Epithelial cell of proximal tubule (primary cell): ENCODE measurements around the gene KRT81. TPM values are rescaled to one million over a fixed set of nuclear protein-coding genes. Genes with fewer than 3 reads are reported as not detected.
"Not testable (repeated sequence)": the region's sequence is repeated elsewhere in the genome, so short reads cannot be mapped to it uniquely, and the experiment has no call there.

Experiments
- DNase-seq: peaks from one replicate; pipeline ENCODE4 v3.0.0-alpha.2; 2011; ENCODE audit warnings: low read depth
- H3K4me3 ChIP-seq: 2 replicates; pipeline ENCODE4 v1.5.1; 2011; ENCODE audit warnings: low read depth, mild to moderate bottlenecking, low read length
- CTCF ChIP-seq: conservative IDR thresholded peaks from 2 replicates; pipeline ENCODE4 v1.5.1; 2012; ENCODE audit warnings: low read depth, mild to moderate bottlenecking, low read length
- total RNA-seq: library from RNA; depleted of rRNA; stranded (reverse); fragments of >200 nt; gene quantifications from 2 replicates; pipeline ENCODE4 v1.2.3, GENCODE V29; 2015

Gene KRT81
- total RNA-seq, 1 donor from 2014 or later, result 80.4 TPM

GRCh38 chr12:52306731-52307130, 15.4 kb upstream of the KRT81 start:
- no peak for DNase-seq
- H3K4me3 ChIP-seq, result no peak overlapping the region
- TF ChIP-seq CTCF, result no peak

GRCh38 chr12:52305921-52306705, 14.8 kb upstream of the KRT81 start:
- DNase-seq, result no peak
- no peak overlapping the region for H3K4me3 ChIP-seq
- TF ChIP-seq CTCF, result peak; percentile 48

- not testable (repeated sequence) for DNase-seq, H3K4me3 ChIP-seq
Observed at GRCh38 chr12:52304941-52305411, 13.6 kb upstream of the KRT81 start.

- DNase-seq, H3K4me3 ChIP-seq: not testable (repeated sequence)
Observed at GRCh38 chr12:52302242-52302914, 11.0 kb upstream of the KRT81 start.

- DNase-seq, H3K4me3 ChIP-seq: not testable (repeated sequence)
Observed at GRCh38 chr12:52301721-52302120, 10.4 kb upstream of the KRT81 start.

- no peak overlapping the region for H3K4me3 ChIP-seq
- TF ChIP-seq CTCF, result no peak
- DNase-seq, result no peak
Observed at GRCh38 chr12:52300796-52301691, 9.7 kb upstream of the KRT81 start.

GRCh38 chr12:52298677-52299190, 7.4 kb upstream of the KRT81 start:
- no peak for DNase-seq
- TF ChIP-seq CTCF, result no peak
- no peak overlapping the region for H3K4me3 ChIP-seq

GRCh38 chr12:52296572-52297215, 5.4 kb upstream of the KRT81 start:
- no peak for DNase-seq
- TF ChIP-seq CTCF, result no peak
- H3K4me3 ChIP-seq, result no peak overlapping the region
